ENCODE measurements around the gene SETDB2. TPM values are rescaled to one million over a fixed set of nuclear protein-coding genes. Genes with fewer than 3 reads are reported as not detected.
A peak's percentile ranks its signal among the peaks of the same experiment; 100 is the strongest.

SETDB2 gene
- polyA plus RNA-seq, 3 donors, result 18.2 to 25.2 (median 20.5) TPM

DNA sequence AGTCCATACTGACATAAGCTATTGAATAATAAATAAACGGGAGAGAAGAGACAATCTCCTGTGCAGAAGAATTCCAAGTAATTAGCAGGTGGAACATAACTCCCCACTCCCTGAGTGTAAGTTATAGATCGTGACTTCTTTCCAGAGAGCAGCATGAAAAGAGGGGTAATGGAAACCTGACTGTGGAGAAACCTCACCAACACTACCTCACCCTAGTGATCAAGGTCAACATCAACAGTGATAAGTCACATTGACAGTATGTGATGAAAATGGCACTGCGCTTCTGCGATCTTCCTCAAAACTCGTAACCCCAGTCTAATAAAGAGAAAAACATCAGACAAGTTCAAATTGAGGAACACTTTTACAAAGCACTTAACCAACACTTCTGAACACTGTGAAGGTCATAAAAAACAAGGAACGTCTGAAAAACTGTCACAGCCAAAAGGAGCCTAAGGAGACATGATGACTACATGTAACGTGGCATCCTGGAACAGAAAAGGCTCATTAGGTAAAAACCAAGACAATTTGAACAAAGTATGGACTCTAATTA is 20.0 kb upstream of the SETDB2 start:
- peak; percentile 69 for DNase-seq

DNA sequence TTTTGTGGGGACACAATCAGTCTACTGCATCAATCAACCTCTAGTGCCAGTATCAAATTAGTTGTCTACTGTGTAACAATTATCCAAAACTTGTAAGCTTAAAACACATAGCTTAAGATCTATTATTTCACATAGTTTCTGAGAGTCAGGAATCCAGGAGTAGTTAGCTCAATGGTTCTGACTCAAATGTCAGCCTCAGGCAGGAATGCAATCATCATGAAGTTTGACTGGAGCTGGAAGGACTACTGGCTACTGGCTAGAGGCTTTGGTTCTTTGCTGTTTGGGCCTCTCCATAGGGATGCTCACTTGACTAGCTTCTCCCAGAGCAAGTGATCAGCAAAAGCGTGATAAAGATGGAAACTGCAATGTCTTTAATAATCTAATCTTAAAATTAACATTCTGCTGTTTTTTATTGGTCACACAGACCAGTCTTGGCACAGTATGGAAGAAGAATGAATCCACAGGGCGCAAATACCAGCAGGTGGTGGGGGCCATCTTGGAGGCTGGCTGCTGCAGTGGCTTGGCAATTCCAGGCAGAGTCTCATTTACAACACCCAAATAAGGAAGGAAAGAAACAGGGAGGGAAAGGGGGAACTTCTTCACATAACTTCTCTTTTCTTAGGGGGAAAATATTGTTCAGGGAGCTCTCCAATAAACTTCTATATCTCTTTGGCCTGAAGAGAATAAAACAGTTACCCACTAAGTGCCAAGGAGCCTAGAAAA is 15.9 kb upstream of the SETDB2 start:
- no peak for DNase-seq

DNA sequence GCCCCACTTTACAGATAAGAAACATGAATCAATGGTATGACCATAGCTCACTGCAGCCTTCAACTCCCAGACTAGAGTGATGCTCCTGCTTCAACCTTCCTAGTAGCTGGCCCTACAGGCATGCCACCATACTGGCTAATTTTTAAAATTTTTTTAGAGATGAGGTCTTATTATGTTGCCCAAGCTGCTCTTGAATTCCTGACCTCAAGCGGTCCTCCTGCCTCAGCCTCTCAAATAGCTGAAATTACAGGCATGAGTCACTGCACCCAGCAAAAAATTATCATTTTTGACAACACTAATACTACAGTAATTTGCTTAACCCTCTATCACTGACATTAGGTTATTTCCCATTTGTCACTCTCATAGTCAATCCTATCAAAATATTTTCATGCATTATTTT is 15.0 kb upstream of the SETDB2 start:
- DNase-seq, result no peak

DNA sequence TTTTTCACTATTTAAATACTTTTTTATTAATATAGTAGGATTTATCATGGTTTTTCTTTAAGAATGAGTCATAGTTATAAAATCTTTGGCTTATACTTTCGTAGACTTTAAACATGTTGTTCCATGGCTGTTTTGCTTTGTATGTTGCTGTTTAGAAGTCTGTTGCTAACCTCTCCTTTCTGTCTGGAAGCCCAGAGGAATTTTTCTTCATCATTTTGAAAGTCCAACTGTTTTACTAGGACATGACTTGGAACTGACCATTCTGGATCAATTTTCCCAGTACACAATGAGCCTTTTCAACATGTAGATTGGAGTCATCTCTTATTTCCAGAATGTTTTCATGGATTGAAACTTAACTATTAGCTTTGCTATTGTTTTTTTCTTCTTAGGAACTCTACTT is 8.1 kb upstream of the SETDB2 start:
- no peak for DNase-seq

DNA sequence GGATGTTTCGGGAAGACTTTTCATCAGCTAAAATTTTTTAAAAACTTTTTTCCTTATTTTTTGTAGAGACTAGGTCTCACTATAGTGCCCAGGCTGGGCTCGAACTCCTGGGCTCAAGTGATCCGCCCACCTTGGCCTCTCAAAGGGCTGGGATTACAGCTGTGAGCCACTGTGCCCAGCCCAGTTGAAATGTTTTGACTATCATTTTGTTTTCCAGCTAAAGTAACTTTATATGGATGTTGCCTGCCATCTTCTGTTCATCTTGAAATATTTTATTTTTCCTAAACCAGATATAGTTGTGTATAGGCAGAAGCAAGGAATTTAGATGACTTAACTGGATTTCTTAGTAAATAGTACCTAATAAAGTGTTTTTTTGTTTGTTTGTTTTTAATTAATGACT is 7.2 kb upstream of the SETDB2 start:
- no peak for DNase-seq

DNA sequence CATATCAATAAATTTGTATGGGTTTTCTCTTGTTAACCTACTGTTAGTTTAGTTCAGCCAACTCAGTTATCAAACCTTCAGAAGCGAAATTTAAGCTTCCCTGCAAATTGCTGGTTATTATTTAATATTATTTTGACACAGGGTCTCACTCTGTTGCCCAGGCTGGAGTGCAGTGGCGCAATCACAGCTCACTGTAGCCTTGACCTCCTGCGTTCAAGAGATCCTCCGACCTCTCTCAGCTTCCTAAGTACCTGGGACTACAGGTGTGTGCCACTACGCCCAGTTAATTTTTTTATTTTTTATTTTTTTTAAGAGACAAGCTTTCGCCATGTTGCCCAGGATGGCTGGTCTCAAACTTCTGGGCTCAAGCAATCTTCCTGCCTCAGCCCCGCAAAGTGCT is 6.4 kb upstream of the SETDB2 start:
- DNase-seq, result no peak

DNA sequence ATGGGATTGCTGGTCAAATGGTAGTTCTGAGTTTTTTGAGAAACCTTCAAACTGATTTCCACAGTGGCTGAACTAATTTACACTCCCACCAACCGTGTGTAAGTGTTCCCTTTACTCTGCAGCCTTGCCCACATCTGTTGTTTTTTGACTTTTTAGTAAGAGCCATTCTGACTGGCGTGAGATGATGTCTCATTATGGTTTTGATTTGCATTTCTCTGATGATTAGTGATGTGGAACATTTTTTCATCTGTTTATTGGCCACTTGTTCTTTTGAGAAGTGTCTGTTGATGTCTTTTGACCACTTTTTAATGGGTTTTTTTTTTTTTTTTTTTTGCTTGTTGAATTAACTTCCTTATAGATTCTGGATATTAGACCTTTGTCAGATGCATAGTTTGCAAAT is 4.5 kb upstream of the SETDB2 start:
- no peak for DNase-seq

DNA sequence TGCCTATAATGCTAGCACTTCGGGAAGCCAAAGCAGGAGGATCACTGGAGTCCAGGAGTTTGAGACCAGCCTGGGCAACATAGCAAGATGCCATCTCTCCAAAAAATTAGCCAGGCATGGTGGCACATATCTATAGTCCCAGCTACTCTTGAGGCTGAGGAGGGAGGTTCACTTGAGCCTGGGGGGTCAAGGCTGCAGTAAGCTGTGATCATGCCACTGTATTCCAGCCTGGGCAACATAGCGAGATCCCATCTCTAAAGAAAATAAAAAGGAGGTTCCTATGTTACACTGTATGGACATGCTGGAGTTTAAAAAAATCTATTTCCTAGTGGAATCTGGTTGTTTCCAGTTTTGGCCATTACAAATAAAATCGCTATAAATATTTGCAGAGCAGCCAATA is 2.8 kb upstream of the SETDB2 start:
- DNase-seq, result no peak

DNA sequence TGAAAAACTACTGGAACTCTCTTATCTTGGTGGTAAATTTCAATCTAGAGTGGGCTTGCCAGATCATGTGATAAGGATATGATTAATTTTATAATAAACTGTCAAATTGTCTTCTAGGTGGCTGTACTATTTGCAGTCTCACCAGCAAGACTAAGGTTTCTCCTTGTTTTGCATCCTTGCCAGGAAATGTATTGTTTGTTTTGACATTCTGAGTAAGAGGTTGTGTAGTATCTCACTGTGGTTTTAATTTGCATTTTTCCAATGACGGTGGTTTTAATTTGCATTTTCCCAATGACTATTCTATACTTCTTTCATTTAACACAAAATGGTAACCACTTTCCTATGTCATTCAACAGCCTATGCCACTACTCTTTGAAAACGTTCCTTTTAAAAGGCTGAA is 2.2 kb upstream of the SETDB2 start:
- DNase-seq, result no peak

DNA sequence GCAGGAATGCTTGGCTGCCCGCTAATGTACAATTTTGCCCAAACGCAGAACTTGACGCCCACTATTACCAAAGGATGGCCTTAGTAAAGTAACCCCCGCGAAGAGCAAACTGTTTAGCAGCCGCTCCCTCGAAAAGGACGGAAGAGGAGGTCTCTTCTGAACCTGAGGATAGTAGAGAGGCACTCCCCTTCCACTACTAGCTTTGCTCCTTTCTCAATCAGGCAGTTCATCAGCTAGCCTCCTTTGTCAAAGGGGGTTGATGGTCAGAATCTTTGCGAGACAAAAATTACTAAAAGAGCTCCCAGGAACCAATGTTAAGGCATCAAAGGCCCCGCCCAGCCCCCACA is 744 bp upstream of the SETDB2 start:
- no peak for DNase-seq

DNA sequence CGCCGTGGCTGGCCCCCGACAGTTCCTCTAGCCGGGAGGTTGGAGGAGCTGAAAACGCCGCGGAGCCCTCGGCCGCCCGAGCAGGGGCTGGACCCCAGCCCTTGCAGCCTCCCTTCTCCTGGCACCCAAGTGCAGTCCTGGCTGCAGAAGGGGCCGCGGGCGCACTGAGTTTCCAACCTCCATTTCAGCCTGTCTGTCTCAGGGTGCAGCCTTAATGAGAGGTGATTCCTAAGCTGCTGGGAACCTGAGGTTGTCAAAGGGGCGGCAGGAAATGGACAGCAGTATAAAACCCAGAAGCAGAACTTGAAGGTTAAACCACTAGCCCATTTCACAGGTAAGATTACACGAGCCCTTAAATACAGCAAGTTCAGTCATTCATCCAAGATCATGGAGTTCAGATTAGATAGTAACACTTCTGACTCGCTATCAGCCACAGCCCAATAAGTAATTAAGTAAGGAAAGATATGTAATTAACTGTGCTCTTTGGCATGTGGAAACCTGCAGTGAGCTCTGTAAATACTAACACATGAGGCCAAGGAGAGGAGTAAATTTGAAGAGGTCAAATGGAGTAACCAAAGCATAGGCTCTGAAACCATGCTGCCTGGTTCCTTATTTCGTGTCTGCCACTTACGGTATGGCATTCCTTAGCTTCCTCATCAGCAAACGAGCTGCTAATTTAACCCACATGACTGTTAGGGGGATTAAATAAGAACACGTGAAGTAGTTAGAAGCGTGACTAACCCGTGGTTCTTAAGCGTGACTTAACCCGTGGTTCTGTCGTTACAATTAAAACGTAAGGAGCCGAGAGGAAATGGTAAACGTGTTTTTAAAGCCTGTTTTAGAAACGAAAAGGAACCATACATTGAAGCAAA is 686 bp downstream of the SETDB2 start:
- no peak for DNase-seq

DNA sequence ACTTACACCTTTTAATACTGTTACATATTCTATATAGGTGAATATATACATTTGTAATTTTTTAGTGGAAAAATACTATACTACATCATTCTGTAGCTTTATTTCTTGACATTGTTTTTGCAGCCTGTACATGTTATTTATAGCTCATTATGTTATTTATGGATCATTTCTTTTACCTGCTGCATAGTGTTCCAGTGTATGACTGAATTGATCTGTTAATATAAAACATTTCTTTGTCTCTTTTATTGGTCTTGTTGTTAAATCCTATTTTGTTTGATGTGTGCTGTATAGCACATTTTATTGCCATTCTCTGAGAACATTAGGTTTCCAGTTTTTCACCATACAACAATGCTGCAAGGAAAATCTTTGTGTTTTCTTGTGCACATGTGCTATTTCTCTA is 2.4 kb downstream of the SETDB2 start:
- DNase-seq, result no peak

DNA sequence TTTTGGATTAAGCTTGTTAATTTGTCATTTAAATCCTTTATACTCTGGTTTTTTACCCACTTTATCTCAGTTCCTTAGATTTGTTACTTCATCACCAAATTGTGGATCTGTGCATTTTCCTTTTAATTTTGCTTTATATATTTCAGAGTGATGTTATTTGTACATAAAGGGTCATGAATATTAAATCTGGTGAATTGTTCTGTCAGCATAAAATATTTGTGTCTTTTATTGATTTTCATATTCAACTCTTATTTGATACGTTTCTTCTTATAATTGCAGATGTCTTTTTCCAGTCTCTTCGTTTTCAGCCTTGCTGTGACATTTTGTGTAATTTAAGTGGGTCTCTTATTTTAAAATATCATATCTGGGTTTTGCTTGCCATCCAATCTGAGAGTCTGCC is 4.7 kb downstream of the SETDB2 start:
- no peak for DNase-seq

DNA sequence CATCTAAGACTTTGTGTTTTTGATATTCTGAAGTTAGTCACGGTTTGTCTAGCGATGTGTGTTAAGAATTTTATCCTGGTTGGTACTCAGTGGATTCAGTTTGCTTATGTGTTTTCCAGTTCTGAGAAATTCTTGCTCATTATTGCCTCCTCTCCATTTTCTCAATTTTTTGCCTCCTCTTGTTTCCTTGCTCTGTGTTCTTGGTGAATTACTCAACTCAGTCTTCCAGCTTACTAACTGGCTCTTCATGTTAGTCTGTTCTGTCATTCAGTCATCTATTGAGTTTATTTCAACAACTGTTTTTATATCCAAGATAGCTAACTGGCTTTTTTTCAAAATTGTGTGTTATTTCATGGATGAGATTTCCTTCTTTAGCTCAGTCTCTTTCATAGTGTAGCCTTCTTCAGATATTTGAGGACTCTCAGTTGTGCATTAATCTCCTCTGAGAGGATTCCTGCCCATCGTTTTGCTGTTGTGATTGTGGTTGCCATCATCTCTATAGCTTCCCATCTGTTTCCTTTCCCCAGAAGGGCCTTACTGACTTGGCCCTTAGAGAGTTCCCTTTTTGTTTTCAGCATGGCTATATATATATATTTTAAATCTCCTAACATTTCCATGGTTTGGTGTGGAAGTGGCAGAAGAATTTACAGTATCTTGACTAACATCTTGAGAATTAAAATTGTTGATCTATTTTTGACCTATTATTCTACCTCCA is 6.2 kb downstream of the SETDB2 start:
- no peak for DNase-seq

DNA sequence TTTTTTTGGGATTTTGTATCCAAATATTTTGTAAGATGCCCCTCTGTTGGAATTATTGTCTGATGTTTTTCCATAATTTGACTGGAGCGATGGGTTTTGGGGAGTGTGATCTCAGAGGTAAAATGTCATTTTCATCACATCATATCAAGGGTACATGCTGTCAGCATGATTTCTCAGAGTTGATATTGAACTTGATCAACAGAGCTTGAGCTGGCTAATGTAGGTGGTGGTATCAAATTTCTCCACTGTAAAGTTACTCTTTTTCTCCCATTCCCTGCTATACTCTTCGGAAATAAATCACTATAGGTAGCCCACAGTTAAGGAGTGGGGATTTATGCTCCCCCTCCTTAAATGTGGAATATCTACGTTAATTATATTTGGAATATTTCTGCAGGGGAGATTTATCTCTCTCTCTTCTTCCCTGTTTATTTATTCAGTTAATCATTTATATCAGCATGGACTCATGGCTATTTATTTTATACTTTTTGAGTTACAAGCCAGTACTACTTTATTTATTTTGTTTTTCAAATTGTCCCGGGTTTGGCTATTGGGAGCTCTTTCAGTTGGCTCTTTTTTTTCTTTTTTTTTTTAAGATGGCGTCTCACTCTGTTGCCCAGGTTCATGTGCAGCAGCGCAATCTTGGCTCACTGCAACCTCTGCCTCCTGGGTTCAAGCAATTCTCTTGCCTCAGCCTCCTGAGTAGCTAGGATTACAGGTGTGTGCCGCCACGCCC is 8.8 kb downstream of the SETDB2 start:
- no peak for DNase-seq

DNA sequence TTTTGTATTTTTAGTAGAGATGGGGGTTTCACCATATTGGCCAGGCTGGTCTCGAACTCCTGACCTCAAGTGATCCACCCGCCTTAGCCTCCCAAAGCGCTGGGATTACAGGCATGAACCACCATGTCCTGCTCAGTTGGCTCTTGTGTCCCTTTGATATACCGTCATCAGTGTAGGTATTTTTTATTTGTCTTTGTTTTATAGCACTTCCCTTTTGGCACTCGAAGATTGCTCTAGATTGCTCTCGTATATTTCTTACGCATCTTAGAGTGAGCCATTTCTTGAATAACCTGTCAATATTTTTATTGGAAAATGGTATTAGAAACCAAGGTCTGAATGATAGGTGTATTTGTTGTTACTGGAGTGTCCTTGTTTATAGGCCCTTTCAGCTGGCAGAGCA is 9.4 kb downstream of the SETDB2 start:
- DNase-seq, result no peak

DNA sequence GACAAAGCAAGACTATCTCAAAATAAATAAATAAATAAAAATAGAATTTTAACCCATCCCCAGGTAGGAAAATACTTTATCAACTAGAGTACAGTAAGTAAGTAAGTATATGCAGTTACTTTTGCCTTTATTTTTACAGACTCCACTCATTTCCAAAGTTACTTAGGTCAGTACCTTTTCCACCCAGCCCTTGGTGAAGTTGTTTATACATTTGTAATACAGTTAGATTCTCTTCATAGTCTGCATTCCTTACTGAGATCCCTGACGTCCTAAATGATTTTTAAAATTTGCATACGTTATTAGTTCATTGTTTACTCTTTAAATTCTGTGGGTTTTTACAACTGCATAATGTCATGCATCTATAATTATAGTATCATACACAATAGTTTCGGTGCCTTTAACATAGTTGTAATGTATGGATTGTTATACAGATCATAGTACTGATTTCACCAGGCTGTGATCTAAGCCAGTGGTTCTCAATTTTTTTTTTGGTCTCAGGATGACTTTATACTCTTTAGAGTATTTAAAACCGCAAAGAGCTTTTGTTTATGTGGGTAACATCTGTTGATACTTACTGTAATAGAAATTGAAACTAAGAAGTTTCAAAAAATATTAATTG is 10.4 kb downstream of the SETDB2 start:
- no peak for DNase-seq

DNA sequence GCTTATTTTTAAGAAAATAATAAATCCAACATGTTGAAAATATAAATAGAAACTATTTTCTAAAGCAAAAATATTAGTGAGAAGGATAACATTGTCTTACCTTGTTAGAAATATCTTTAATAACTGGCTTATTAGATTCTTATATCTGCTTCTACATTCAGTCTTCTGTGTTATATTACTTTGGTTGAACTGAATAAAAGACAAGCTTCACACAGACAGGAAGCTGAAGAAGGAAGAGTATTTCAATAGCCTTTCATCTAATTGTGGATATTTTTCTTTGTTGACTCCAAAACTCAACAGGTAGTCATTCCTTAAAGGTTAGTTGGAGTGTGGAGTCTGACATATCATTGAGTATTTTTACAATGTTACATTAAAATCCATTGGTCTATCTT is 10.9 kb downstream of the SETDB2 start:
- no peak for DNase-seq

DNA sequence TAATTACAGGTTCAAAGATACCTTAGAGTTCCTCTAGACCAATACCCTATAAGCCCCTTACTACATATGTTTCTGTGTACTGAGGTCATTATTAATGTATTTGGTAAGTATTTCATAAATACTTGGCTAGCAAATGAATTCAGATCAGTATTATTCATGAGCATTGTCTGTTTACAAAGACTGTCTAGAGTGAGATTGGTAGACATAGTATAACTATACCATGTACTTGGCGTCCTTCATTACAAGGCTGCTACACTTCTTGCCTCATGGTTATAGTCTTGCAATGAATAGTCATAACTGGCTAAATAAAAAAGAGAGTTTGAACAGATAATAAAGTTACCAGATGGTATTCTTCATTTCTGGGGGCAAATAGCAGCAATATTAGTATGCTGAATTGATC is 12.1 kb downstream of the SETDB2 start:
- no peak for DNase-seq

DNA sequence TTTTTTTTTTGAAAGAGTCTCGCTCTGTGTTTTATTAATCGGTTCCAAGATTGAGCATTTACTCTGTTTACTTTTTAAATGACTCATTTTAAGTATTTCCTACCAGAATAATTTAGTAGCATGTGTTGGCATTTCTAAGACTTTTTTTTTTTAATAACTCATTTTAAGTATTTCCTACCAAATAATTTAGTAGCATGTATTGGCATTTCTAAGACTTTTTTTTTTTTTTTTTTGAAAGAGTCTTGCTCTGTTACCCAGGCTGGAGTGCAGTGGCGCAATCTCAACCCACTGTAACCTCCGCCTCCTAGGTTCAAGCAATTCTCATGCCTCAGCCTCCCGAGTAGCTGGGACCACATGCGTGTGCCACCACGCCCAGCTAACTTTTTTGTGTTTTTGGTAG is 13.1 kb downstream of the SETDB2 start:
- no peak for DNase-seq

DNA sequence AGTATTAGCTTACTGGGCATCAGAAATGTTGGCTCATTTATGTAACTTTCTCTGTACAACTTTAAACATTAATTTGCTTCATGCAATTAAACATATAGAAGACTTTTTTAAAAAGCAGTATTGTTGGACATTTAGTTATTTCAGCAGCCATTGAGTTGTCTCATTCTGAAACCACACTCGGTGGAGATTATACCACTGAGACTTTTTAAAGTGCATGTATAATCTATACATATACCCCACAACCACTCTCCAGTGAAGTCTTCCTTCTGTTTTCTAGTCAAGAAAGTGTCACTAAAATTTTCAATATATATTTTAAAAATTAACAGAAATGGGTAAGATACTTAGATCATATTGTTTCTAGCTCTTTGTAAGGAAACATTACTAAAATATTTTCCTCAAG is 15.5 kb downstream of the SETDB2 start:
- DNase-seq, result no peak

DNA sequence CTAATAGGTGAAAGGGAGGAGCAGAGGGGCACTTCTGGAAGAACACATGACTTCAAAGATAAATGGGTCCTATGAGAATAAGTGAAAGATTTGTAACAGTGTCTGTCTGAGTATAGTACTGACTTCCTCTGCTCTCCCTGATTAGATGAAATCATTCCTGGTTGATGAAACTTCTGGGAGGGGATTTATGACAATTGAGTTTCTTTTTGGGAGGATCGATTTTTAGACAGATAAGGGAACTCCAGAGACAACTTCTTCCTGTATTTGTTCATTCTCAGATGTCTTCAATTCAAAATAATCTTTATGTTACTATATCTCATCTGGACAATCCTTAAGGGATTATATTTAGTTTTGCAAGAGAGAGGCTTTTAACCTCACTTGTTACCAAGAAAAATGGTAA is 20.0 kb downstream of the SETDB2 start:
- no peak for DNase-seq

All from renal pelvis (tissue), 4 donors.